ENCODE results near the gene ZNF488. TPM values are rescaled to one million over a fixed set of nuclear protein-coding genes. Genes with fewer than 3 reads are reported as not detected.

The ZNF488 gene
- total RNA-seq, 1 experiment from 2014 or later, result 11.8 TPM

GRCh38 chr10:47325303-47326291, 58.5 kb downstream of the ZNF488 start:
- H3K4me1 ChIP-seq (ENCODE audit: control insufficient read depth, insufficient read depth, low read length), result no peaks in the 10 kb centered on the region
- H3K27me3 ChIP-seq (ENCODE audit: control insufficient read depth, insufficient read depth, low read length), result peaks cover 8% of the 10 kb centered on the region; the same call in 1 of the 2 replicates
- H3K4me3 ChIP-seq (ENCODE audit: low read depth in 2 of 2, low read length in 2 of 2), result no peak overlapping the region
- H3K27ac ChIP-seq (ENCODE audit: low read length), result no peak overlapping the region
- in situ Hi-C loops (cut with HindIII; ENCODE audit: low pct_unique_long_range_greater_than_20kb, low sequenced_read_pairs), result no loop called here
- intact Hi-C loops (cut with micrococcal nuclease; ENCODE audit: unreplicated experiment), result no loop called here
- DNase-seq (ENCODE audit: low read depth, low spot score), result no peak
- CTCF ChIA-PET, result no interaction called here
- BruUV-seq (replicated peaks), result no TSS peak
- TF ChIP-seq CTCF (IDR thresholded peaks at IDR 0.05) (no peak), SIN3A (IDR thresholded peaks at IDR 0.05; ENCODE audit: borderline replicate concordance, insufficient read depth, low read depth, low read length) (no peak), TCF7L2 (IDR thresholded peaks at IDR 0.05; ENCODE audit: low read depth, low read length) (no peak), POLR2AphosphoS5 (IDR thresholded peaks at IDR 0.05; ENCODE audit: low read depth, low read length) (no peak), REST (IDR thresholded peaks at IDR 0.05; ENCODE audit: insufficient read depth in 1 of 2, low read depth in 2 of 2, low read length in 1 of 2) (no peak)
- ATAC-seq, result no peak
- POLR2A ChIA-PET, result no interaction called here
- no peaks in the 10 kb centered on the region for H3K36me3 ChIP-seq (ENCODE audit: control insufficient read depth, insufficient read depth, low read length)
- H3K9me3 ChIP-seq (ENCODE audit: control insufficient read depth, insufficient read depth, low read depth, low read length), result no peaks in the 10 kb centered on the region

GRCh38 chr10:47323636-47324296, 60.3 kb downstream of the ZNF488 start:
- H3K27ac ChIP-seq (ENCODE audit: low read length), result no peak overlapping the region
- in situ Hi-C loops (cut with HindIII; ENCODE audit: low pct_unique_long_range_greater_than_20kb, low sequenced_read_pairs), result no loop called here
- BruUV-seq (replicated peaks), result no TSS peak
- TF ChIP-seq REST (IDR thresholded peaks at IDR 0.05; ENCODE audit: insufficient read depth in 1 of 2, low read depth in 2 of 2, low read length in 1 of 2) (no peak), SIN3A (IDR thresholded peaks at IDR 0.05; ENCODE audit: borderline replicate concordance, insufficient read depth, low read depth, low read length) (no peak), CTCF (IDR thresholded peaks at IDR 0.05) (no peak), TCF7L2 (IDR thresholded peaks at IDR 0.05; ENCODE audit: low read depth, low read length) (no peak), POLR2AphosphoS5 (IDR thresholded peaks at IDR 0.05; ENCODE audit: low read depth, low read length) (no peak)
- H3K36me3 ChIP-seq (ENCODE audit: control insufficient read depth, insufficient read depth, low read length), result no peaks in the 10 kb centered on the region
- ChIA-PET POLR2A (no interaction called here), CTCF (interaction anchor here (0.7 kb wide), 1 partner anchor 12 kb away, joined by 4 read pairs; no protein-coding TSS in a partner anchor)
- DNase-seq (ENCODE audit: low read depth, low spot score) (no peak), ATAC-seq (no peak; the same call in 1 of the 2 replicates)
- H3K9me3 ChIP-seq (ENCODE audit: control insufficient read depth, insufficient read depth, low read depth, low read length), result no peaks in the 10 kb centered on the region
- peaks cover 8% of the 10 kb centered on the region; the same call in 1 of the 2 replicates for H3K27me3 ChIP-seq (ENCODE audit: control insufficient read depth, insufficient read depth, low read length)
- no peak overlapping the region for H3K4me3 ChIP-seq (ENCODE audit: low read depth in 2 of 2, low read length in 2 of 2)
- intact Hi-C loops (cut with micrococcal nuclease; ENCODE audit: unreplicated experiment), result no loop called here
- no peaks in the 10 kb centered on the region for H3K4me1 ChIP-seq (ENCODE audit: control insufficient read depth, insufficient read depth, low read length)
